Melanocyte of skin (primary cell): ENCODE results near the gene TGM4. TPM values are rescaled to one million over a fixed set of nuclear protein-coding genes. Genes with fewer than 3 reads are reported as not detected.

ENCODE experiments used
- total RNA-seq, 2 donors: library from RNA; depleted of rRNA; stranded (reverse); fragments of >200 nt; gene quantifications; 2 replicates each; pipeline ENCODE4 v1.2.3, GENCODE V29; 2012

The TGM4 gene
- total RNA-seq: not detected

DNA sequence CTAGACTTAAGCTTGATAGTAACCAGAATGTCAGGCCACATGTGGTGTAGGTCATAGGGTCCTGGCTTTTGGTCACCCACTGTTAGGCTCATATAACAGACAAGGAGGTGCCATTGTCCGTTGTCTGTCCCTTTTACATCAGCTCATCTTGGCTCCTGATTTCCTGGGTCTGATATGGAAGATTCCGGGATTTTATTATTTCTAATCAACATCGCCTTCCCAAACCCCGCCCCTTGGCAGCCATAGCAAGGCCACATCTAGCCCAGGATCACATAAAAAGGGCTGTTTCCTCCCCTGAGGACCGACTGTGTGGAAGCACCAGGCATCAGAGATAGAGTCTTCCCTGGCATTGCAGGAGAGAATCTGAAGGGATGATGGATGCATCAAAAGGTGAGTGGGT lies at the start of gene TGM4:
TSS of gene TGM4 (plus strand) at position 301 of the 400 bp plus-strand sequence. CDS start at position 372, 71 bp downstream.

DNA sequence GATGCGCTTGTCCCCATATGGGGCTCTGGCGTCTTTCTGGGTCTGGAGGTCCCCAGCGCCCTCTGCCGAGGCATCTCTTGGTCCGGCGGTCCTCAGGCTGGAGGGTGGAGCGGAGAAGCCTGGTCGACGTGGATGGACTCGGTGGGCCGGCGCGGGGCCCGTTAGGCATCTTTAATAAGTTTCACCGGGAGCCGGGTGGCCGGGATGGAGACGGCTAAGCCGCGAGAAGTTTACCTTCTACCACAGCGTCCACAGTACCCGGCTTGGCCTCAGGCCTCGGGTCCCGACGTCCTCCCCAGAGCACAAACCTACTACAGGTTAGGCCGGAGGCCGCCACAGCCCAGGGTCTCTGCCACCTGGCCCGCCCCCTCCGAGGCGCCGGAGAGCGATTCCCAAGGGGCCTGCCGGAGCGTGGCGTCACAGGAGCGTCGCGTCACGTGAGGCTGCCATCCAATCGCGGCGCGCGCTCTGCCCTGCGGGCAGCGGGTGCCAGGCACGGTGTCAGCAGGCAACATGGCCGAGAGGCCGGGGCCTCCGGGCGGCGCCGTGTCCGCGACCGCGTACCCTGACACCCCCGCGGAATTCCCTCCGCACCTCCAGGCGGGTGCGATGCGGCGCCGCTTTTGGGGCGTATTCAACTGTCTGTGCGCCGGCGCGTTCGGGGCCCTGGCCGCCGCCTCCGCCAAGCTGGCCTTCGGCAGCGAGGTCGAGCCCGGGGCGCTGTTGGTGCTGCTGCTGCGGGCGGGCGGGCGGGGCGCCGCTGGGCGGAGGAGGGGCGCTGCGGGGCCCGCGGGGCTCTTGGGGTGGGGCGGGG lies 12.8 kb upstream of the TGM4 start, which contains the start of gene TMEM42:
TSS of gene TMEM42 (plus strand) at position 501 of the 814 bp plus-strand sequence. CDS start at position 514, 13 bp downstream.

Other genes starting within 250 kb of the TGM4 start
- gene ZNF197, start 249.6 kb upstream of the TGM4 start, total RNA-seq: 10 to 100 TPM; 21.3 to 22.6 TPM
- gene ZNF35, start 225.9 kb upstream of the TGM4 start, total RNA-seq: 10 to 100 TPM; 15.7 to 17.6 TPM
- 1 to 10 TPM; 2.0 to 2.1 TPM for gene ZNF502, start 161.9 kb upstream of the TGM4 start, total RNA-seq
- 1 to 10 TPM; 2.3 to 2.8 TPM for gene ZNF501, start 145.0 kb upstream of the TGM4 start, total RNA-seq
- gene KIAA1143, start 113.0 kb upstream of the TGM4 start, total RNA-seq: 10 to 100 TPM; 11.4 to 12.0 TPM
- 1 to 10 TPM; 4.5 to 9.3 TPM for gene KIF15, start 112.8 kb upstream of the TGM4 start, total RNA-seq
- gene TMEM42, start 12.7 kb upstream of the TGM4 start, total RNA-seq: 1 to 10 TPM; 4.7 to 7.9 TPM
- 10 to 100 TPM; 40.6 to 57.6 TPM for gene ZDHHC3, start 101.6 kb downstream of the TGM4 start, total RNA-seq
- 10 to 100 TPM; 16.9 to 44.0 TPM for gene EXOSC7, start 101.6 kb downstream of the TGM4 start, total RNA-seq
- not detected for gene CLEC3B, start 151.7 kb downstream of the TGM4 start, total RNA-seq